KMS-11 (cell line): ENCODE measurements around the gene CD47.

ENCODE experiments used
- H2AFZ ChIP-seq: fragments of 200-600 bp; sonication (generic); 2 replicates; pipeline ENCODE4 v1.6.1; 2016; ENCODE audit warnings: antibody characterized with exemption, mixed run types, low read depth
- H3K27ac ChIP-seq: fragments of 200-600 bp; sonication (generic); 2 replicates; pipeline ENCODE4 v1.6.1; 2016; ENCODE audit warnings: mild to moderate bottlenecking, mixed run types
- H3K27me3 ChIP-seq: fragments of 200-600 bp; sonication (generic); 2 replicates; pipeline ENCODE4 v1.6.1; 2017; ENCODE audit warnings: mild to moderate bottlenecking, low read depth, mixed run types, moderate library complexity; ENCODE audit not compliant: insufficient read depth
- H3K36me3 ChIP-seq: fragments of 200-600 bp; sonication (generic); 2 replicates; pipeline ENCODE4 v1.6.1; 2017; ENCODE audit warnings: mild to moderate bottlenecking, mixed run types; ENCODE audit not compliant: insufficient read depth
- H3K4me1 ChIP-seq: fragments of 200-600 bp; sonication (generic); 2 replicates; pipeline ENCODE4 v1.6.1; 2016; ENCODE audit warnings: mild to moderate bottlenecking, low read depth, mixed run types; ENCODE audit not compliant: poor library complexity, severe bottlenecking
- H3K4me2 ChIP-seq: fragments of 200-600 bp; sonication (generic); 2 replicates; pipeline ENCODE4 v1.7.0; 2016; ENCODE audit warnings: mild to moderate bottlenecking, mixed run types
- H3K4me3 ChIP-seq: fragments of 200-600 bp; sonication (generic); IDR thresholded peaks from 2 replicates; pipeline ENCODE4 v1.6.1; 2017; ENCODE audit warnings: low read depth, low read length, mixed read lengths; ENCODE audit not compliant: insufficient read depth
- H3K79me2 ChIP-seq: fragments of 200-600 bp; sonication (generic); 2 replicates; pipeline ENCODE4 v1.6.1; 2016; ENCODE audit warnings: low read depth, mixed run types; ENCODE audit not compliant: insufficient read depth
- H3K9ac ChIP-seq: fragments of 200-600 bp; sonication (generic); 2 replicates; pipeline ENCODE4 v1.6.1; 2016; ENCODE audit warnings: mild to moderate bottlenecking, mixed run types
- H4K20me1 ChIP-seq: fragments of 200-600 bp; sonication (generic); 2 replicates; pipeline ENCODE4 v1.6.1; 2016; ENCODE audit warnings: mild to moderate bottlenecking, mixed run types; ENCODE audit not compliant: insufficient read depth
- TF ChIP-seq, protein P1 (sequence below): fragments of 200-600 bp; sonication (generic); conservative IDR thresholded peaks from 2 replicates; pipeline ENCODE4 v1.6.1; 2017; ENCODE audit warnings: low read depth, mild to moderate bottlenecking, antibody characterized with exemption, low read length, moderate library complexity, mixed read lengths

The CD47 gene

DNA sequence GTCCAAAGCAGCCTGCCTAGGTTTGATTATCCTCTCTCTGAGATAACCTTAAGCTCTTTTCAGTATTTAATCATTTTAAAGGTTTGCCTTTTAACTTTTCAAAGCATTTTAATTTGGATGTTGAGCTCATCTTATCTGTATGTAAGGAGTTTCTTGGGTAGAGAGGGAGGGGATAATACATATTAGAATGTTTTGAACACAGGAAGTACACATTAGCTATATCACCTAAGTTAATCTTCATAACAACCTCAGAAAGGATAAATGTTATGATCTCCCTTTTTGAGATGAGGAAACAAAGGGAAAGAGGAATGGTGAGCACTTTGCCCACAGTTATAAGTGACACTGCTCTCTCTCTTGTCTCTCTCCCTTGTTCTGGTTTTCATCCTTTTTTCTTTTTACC, 2.2 kb upstream of the CD47 start:
- no peak overlapping the region for H3K4me2 ChIP-seq
- no peak overlapping the region for H3K4me3 ChIP-seq
- no peak overlapping the region for H3K27ac ChIP-seq
- peaks cover 36% of the 10 kb centered on the region for H3K4me1 ChIP-seq
- no peaks in the 10 kb centered on the region for H3K36me3 ChIP-seq
- TF ChIP-seq, protein P1, sequence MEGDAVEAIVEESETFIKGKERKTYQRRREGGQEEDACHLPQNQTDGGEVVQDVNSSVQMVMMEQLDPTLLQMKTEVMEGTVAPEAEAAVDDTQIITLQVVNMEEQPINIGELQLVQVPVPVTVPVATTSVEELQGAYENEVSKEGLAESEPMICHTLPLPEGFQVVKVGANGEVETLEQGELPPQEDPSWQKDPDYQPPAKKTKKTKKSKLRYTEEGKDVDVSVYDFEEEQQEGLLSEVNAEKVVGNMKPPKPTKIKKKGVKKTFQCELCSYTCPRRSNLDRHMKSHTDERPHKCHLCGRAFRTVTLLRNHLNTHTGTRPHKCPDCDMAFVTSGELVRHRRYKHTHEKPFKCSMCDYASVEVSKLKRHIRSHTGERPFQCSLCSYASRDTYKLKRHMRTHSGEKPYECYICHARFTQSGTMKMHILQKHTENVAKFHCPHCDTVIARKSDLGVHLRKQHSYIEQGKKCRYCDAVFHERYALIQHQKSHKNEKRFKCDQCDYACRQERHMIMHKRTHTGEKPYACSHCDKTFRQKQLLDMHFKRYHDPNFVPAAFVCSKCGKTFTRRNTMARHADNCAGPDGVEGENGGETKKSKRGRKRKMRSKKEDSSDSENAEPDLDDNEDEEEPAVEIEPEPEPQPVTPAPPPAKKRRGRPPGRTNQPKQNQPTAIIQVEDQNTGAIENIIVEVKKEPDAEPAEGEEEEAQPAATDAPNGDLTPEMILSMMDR = no peak
- peaks cover 27% of the 10 kb centered on the region for H3K79me2 ChIP-seq
- H3K27me3 ChIP-seq = no peaks in the 10 kb centered on the region
- no peak overlapping the region for H2AFZ ChIP-seq
- no peak overlapping the region for H3K9ac ChIP-seq
- no peaks in the 10 kb centered on the region for H4K20me1 ChIP-seq

DNA sequence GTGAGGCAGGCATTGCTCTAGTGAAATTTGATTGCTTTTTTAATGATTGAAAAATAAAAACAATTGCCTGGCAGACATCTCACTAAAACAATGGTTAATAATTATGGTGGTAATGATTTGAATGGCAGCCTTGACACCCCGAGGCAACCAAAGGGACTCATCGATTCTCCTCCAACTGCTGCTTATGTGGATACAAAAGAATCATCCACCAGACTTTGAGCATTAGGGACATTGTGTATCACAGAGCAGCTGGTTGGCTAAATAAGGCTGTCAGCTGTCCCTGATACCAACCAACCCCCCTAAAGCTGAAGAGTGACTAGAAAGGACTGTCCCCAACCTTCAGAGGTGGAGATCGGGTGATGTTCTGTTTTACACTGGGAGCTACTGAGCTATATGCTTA, 1.7 kb upstream of the CD47 start:
- Histone ChIP-seq H4K20me1 (no peaks in the 10 kb centered on the region), H3K9ac (no peak overlapping the region), H3K4me2 (no peak overlapping the region), H3K27ac (no peak overlapping the region), H3K79me2 (peaks cover 32% of the 10 kb centered on the region), H2AFZ (no peak overlapping the region), H3K4me3 (no peak overlapping the region), H3K36me3 (no peaks in the 10 kb centered on the region), H3K4me1 (peaks cover 36% of the 10 kb centered on the region), H3K27me3 (no peaks in the 10 kb centered on the region)
- TF ChIP-seq, protein P1 = no peak

DNA sequence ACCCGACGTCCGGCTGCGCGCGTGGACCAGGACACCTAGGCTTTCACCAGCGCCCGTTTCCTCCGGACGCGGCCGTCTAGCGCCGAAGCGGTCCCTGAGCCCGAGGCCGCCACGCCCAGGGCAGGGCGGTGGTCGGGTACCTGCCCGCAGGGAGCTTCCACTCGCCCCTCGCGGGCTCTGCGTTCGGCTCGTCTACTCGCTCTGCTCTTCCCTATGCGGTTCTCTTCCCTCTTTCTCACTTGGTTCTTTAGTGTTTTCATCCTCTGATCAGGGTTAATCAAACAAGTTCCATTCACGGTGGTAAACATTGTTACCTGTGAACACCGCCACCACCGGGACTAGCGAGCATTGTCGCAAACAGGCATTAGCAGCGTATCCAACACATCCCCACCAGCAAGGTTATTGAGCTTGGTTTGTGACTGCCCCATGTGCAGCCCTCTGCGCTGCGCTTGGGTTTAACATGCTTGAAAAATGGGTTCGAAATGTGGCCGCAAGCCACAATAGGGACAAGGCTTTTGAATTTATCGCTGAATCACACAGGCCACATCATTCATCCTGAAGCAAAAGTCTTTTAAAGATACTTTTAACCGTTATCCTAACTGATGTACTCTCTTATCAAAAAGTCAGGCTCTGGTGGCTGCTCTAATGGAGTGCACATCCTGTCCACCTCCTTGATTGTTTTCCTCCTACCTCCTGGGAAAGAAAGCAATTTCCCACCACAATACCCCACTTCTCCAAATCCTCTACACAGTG, 843 bp upstream of the CD47 start:
- Histone ChIP-seq H3K27ac (peak overlapping the region; percentile 83), H3K79me2 (peaks cover 40% of the 10 kb centered on the region), H3K36me3 (no peaks in the 10 kb centered on the region)

DNA sequence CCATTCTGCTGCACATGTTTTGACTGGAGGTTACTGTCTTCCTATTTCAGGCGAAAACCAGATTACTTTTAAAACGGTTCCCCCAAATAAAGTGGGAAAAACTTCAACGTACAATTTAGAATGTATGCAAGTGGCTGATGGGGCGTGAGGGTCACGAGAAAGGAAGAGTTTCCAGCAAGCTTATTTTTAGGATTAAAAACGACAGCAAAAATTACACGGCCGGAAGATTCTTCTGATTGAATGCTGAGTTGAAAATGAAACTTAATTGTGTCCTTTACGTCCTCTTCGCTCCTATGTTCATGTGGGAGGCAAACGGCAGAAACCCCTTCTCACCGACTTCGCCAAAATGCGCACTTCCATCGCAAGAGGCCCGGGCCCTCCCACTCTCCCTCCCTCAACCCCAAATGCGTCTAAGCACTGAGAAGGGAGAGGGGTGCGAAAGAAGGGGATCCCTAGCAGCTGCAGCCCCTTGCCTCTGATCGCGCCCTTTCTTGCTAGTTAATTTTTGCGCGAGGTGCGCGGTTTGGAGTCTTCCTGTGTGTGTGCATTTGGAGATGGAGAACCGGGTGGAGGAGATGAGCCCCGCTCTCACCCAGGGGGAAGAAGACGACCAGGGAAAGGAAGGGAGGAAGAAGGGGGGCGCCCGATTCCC, 656 bp downstream of the CD47 start:
- Histone ChIP-seq H2AFZ (peak overlapping the region; percentile 58; the same call in 1 of the 2 replicates), H3K4me3 (no peak overlapping the region), H3K79me2 (peaks cover 55% of the 10 kb centered on the region), H3K4me2 (peak overlapping the region; percentile 91), H3K4me1 (peaks cover 39% of the 10 kb centered on the region), H3K27me3 (no peaks in the 10 kb centered on the region), H3K9ac (peak overlapping the region; percentile 83), H4K20me1 (no peaks in the 10 kb centered on the region; the same call in 1 of the 2 replicates), H3K27ac (peak overlapping the region; percentile 83), H3K36me3 (no peaks in the 10 kb centered on the region)
- TF ChIP-seq, protein P1 = no peak

More for the DNA sequence above, 843 bp upstream of the CD47 start:
- Histone ChIP-seq H3K4me3 (no peak overlapping the region), H4K20me1 (no peaks in the 10 kb centered on the region), H2AFZ (peak overlapping the region; percentile 39; the same call in 1 of the 2 replicates), H3K4me2 (peak overlapping the region; percentile 67), H3K9ac (peak overlapping the region; percentile 83), H3K27me3 (no peaks in the 10 kb centered on the region), H3K4me1 (peaks cover 36% of the 10 kb centered on the region)
- TF ChIP-seq, protein P1 = no peak
